HS-5 (cell line): Measurements from ENCODE around the gene HLCS.
A peak's percentile ranks its signal among the peaks of the same experiment; 100 is the strongest.
"Not testable (repeated sequence)": the region's sequence is repeated elsewhere in the genome, so short reads cannot be mapped to it uniquely, and the experiment has no call there.

Experiments used
- DNase-seq: peaks from one replicate; pipeline ENCODE4 v3.0.0-alpha.2; 2012; ENCODE audit warnings: low read depth

Gene HLCS

DNA sequence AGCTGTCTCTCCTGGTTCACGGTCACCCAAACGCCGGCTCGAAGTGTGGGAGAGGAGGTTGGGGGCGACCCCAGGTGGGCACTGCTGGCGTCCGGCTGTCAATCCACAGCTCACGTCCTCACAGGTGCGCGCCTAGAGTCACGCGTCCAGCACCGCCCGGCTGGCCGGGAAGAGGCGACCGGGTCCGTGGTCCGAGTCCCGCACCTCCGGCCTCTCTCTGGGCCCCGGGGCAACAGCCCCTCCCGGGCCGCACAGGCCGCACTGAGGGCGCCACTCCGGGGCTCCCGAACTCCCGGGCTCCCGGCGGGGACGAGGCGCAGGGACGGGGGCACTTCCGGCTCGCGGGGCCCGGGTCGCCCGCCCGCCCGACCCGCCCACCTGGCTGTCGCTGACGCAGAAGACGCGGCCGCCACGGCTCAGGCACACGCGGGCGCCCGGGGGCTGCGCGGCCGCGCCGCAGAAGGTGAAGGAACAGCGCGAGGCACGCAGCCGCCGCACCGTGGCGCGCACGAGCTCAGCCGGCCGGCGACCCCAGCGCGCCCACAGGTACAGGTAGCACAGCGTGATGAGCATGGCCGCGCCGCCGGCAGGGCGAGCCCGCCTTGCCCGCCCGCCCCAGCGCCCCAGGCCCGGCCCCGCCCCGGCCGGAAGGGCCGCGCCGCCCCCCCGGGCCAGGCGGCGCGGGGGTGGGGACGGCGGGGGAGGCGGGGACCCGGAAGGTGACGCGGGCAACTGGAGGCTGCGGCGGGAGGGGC, at the start of gene HLCS:
Gene HLCS, minus strand, starts transcription at position 604 of the 755 bp plus-strand sequence. Its CDS starts 31 bp downstream, at position 573.
- DNase-seq = no peak

GRCh38 chr21:37009740-37010341, 43.4 kb upstream of the HLCS start:
- no peak for DNase-seq

DNA sequence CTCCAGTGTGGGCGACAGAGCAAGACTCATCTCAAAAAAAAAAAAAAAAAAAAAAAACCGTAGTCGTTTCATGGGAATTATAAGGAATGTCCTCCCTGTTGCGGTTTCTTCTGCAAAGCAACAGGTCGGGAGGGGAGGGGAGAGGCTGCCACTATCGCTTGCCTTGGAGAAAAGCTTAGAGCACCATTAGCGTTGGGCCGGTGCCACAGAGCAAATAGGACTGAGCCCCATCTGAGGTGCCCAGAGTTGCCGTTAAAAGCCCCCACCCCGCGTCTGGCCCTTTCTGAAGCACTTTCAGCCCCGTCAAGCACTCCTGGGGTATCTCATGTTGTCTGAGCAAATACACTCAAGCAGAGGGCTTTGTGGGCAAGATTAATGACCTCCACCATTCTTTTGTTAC, 42.3 kb upstream of the HLCS start:
- no peak for DNase-seq

DNA sequence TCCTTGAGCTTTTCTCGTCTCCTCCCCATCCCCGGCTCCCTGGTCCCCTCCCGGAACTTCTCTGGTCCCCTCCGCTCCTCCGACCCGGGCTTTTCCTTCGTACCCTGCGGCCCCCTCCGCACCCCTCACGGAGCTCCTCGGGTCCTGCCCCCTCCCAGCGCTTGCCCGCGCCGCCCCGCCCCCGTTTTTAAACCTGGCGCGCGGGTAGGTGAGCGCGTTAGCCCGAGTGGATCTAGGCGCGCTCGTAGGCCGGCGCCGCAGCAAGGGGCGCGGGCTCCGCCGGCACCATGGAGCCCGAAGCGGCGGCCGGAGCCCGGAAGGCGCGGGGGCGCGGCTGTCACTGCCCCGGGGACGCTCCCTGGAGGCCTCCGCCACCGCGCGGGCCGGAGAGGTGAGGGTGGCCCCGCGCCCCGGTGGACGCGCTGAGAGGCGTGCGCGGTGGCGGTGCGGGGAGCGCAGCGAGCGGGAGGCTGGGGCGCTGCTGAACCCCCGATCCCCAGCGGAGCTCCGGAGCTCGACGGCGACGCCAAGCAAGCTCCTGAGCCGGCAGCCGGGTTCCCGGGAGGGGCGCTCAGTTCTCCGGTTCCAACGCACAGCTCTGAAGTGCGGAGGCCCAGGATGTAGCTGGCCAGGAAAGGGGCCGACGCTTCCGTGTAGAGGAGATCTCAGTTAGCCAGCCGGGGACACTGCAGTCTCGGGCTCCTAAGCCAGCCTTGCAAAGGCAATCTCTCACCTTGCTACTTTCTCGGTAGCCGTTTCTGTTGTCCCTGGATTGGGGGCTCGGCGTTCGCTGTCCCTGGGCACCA, 40.2 kb upstream of the HLCS start, which contains the start of gene RIPPLY3:
Gene RIPPLY3, plus strand, starts transcription at position 217 of the 806 bp plus-strand sequence. Its CDS starts 71 bp downstream, at position 288.
- no peak for DNase-seq

GRCh38 chr21:37005548-37006485, 39.3 kb upstream of the HLCS start:
- DNase-seq = no peak

GRCh38 chr21:37003917-37004316, 37.4 kb upstream of the HLCS start:
- not testable (repeated sequence) for DNase-seq

DNA sequence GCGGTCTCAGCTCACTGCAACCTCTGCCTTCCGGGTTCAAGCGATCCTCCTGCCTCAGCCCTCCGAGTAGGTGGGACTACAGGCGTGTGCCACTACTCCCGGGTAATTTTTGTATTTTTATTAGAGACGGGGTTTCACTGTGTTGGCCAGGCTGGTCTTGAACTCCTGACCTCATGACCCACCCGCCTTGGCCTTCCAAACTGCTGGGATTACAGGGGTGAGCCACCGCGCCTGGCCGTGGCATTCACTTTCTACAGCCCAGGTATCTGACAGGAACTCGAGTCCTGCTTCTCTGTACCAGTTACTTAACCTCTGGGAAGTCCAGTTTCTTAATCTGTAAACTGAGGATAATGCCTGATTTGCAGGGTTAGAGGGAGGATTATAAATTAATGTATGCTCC, 36.4 kb upstream of the HLCS start:
- DNase-seq = not testable (repeated sequence)

- no peak for DNase-seq
Observed at GRCh38 chr21:37001441-37001840, 35.0 kb upstream of the HLCS start.

DNA sequence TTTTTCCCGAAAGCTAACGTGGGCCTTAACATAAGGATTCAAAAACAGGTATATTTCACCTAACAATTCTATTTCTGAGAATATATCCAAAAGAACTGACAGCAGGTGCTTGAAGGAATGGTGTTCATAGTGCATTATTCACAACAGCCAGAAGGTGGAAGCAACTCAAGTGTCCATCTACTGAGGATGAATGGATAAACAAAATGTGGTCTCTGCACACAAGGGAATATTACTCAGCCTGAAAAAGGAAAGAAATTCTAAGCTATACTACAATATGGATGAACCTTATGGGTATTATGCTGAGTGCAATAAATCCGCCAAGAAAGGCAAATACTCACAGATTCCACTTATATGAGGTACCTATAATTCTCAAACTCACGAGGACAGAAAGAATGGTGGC, 33.9 kb upstream of the HLCS start:
- DNase-seq = no peak

DNA sequence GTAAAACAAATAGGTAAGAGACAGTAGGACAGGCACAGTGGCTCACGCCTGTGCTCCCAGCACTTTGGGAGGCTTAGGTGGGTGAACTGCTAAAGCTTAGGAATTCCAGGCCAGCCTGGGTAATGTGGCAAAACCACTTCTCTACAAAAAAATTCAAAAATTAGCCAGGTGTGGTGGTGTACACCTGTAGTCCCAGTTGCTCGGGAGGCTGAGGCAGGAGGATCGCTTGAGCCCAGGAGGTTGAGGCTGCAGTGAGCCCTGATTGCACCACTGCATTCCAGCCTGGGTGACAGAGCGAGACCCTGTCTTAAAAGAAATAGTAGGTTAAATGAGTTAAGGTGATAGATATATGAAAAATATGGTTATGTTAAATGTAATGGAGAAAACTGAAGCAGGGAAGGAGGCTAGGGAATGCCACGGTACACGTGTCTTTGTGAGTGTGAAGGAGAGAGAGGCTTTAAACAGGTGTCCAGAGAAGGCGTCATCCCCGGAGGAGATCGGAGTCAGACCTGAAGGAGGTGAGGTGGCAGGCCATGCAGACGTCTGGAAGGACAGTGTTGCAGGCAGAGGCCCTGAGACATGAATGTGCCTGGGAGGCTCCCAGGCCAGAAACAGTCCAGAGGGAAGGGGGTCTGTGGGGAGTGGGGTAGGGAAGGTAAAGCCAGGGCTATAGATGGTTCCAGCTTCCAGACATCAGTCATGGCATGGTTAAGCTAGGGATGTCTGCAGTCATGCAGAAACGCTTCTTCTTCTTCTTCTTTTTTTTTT, 32.8 kb upstream of the HLCS start:
- no peak for DNase-seq

- not testable (repeated sequence) for DNase-seq
Observed at GRCh38 chr21:36995285-36995684, 28.8 kb upstream of the HLCS start.

DNA sequence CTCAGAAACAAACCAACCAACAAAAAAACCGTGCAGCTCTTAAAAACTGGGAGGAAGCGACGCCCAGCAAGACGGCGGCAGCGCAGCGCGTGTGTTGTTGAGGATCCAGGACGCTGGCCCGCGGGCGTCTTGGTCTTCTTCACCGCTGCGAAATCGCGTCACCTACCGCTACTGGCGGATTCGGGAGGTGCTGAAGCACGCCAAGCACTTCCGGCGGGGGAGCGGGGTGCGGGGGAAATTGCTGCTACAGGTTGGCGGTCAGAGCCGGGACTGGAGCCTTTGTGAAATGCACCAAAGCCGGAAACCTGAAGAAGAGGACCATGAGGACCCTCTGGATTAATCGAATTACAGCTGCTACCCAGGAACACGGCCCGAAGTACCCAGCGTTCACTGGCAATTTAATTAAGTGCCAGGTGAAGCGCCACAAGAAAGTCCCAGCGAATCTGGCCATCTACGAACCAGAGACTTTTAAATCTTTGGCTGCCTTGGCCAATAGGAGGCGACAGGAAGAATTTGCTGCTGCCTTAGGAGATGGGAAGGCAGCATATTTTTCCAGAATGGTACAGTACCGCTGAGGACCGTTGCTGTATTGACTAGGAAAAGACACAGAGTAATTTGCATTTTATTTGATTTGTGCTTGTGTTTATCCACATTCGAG, 28.2 kb upstream of the HLCS start:
- DNase-seq = no peak

- no peak for DNase-seq
Observed at GRCh38 chr21:36992671-36993070, 26.2 kb upstream of the HLCS start.

DNA sequence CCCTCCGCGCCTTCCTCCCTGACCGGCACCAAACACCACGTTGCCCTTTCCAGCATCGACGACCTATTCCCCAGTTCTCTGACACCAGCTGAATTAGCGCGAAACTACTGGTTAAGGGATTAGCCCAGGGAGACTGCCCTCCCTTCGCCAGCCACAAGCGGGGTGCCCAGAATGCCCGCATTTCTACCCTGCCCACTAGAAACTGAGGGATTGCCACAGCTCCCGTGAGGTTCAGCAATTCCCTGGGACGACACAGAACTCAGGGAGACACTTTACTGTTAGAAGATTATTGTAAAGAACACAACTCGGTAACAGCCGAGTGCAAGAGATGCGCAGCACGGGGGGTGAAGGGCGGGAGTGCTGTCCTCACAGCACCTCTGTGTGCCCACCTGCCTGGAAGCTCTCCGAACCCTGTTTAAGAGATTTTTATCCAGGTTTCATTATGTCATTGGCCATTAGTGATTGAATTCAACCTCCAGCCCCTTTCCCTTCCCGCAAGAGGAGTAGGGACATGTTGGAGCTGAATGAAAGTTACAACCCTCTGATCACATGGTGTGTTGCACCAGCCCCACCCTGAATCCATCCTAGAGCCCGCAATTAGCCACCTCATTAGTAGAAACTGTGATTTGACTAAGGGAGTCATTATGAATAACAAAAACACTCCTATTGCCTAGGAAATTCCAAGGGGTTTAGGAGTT, 24.2 kb upstream of the HLCS start:
- no peak for DNase-seq

- peak; percentile 63 for DNase-seq
Observed at GRCh38 chr21:36989699-36990507, 23.4 kb upstream of the HLCS start.

GRCh38 chr21:36989199-36989698, 22.8 kb upstream of the HLCS start:
- DNase-seq = not testable (repeated sequence)

DNA sequence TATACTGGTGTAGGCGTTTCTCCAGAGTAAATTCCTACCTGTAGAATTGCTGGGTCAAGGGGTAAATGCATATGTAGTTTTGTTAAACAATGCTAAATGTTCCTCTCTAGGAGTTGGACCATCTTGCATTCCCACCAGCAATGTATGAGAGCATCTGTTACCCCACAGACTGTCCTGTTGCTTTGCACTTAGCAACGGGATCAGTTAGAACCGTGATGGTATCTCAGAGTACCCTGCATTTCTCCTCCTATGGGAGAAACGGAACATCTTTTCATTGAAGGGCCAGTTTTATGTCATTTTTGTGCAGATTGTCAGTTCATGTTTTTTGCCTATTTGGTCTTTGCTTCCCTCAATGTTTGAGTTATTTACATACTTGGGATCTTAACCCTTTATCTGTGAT, 22.1 kb upstream of the HLCS start:
- no peak for DNase-seq

DNA sequence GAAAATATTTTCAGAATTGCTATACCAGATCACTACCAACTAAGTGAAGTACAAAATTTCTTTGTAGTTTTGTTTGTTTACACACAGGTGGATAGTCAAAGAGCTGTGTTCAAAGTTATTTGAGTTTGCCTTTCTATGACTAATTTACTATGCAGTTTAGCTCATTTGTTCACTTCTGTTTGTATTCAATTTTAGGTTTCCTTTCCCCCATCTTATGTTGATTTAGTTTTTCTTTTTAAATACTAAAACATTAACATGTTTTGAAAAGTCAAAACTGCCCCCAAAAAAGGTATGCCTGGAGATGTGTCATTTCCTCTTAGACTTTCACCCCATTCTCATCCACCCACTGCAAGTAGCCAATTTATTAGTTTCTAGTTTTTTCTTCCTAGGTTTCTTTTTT, 21.4 kb upstream of the HLCS start:
- DNase-seq = no peak
